Hepatic stellate cell (primary cell): ENCODE results near the gene HINT1.

ENCODE experiments used
- DNase-seq: peaks from one replicate; pipeline ENCODE4 v3.0.0; 2011; ENCODE audit warnings: low spot score

Gene HINT1

GRCh38 chr5:131109540-131110255, 55.4 kb downstream of the HINT1 start:
- DNase-seq, result peak; percentile 32
